ENCODE measurements around the gene KIF11. TPM values are rescaled to one million over a fixed set of nuclear protein-coding genes. Genes with fewer than 3 reads are reported as not detected.

The KIF11 gene
- total RNA-seq, 1 donor from 2014 or later, result 9.6 TPM

DNA sequence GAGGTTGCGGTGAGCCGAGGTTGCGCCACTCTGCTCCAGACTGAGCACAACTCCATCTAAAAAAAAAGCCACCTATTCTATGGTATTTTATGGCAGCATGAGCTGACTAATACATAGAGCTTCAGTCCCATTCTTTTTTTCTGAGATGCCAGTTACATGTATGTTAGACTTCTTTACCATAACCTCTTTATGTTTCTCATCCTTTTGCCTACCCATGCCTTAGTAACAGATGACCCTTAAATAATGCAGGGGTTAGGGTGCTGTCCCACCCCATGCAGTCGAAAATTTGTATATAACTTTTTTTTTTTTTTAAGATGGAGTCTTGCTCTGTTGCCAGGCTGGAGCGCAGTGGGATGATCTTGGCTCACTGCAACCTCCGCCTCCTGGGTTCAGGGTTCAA lies 74.1 kb downstream of the KIF11 start:
- DNase-seq (ENCODE audit: extremely low read depth, low read depth, low spot score), result no peak

DNA sequence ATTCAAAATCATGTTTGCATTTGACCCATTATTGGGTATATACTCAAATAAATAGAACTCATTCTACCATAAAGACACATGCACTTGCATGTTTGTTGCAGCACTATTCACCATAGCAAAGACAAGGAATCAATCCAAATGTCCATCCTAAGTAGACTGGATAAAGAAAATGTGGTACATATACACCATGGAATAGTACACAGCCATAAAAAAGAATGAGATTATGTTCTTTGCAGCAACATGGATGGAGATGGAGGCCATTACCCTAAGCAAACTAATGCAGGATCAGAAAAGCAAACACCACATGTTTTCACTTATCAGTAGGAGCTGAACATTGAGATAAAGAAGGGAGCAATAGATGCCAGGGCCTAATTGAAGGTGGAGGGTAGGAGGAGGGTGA lies 84.8 kb downstream of the KIF11 start:
- no peak for DNase-seq (ENCODE audit: extremely low read depth, low read depth, low spot score)

DNA sequence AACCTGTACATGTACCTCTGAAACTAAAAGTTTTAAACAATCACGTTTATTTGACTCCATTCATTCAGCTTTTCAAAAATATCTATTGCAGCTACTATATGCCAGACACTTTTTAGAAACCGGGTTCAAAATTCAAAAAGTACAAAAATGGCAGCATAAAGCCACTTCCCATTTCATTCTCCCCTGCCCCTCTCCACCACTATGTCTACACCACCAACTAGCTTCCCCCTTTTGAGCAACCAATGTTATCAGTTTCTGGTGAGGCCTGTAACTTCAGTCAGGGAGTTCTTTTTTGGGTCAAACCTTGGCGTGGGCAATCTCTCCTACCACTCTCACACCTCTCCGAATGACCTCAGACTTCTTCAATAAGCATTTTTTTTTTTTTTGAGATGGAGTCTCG lies 85.3 kb downstream of the KIF11 start:
- no peak for DNase-seq (ENCODE audit: extremely low read depth, low read depth, low spot score)

DNA sequence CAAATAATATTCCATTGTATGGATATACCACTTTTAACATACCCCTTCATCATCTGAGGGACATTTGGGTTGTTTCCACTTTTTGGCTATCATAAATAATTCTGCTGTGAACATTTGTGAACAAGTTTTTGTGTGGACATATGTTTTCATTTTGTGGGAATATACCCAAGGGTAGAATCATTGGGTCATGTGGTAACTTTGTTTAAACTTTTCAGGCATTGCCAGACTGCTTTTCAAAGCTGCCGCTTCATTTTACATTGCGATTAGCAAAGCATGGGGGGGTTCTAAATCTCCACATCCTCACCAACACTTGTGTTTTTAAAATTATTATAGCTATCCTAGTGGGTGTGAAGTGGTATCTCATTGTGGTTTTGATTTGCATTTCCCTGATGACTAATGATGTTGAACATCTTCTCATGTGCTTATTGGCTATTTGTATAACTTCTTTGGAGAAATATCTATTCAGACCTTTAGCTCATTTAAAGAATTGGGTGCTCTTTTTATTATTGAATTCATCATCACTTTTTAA lies 88.4 kb downstream of the KIF11 start:
- no peak for DNase-seq (ENCODE audit: extremely low read depth, low read depth, low spot score)

DNA sequence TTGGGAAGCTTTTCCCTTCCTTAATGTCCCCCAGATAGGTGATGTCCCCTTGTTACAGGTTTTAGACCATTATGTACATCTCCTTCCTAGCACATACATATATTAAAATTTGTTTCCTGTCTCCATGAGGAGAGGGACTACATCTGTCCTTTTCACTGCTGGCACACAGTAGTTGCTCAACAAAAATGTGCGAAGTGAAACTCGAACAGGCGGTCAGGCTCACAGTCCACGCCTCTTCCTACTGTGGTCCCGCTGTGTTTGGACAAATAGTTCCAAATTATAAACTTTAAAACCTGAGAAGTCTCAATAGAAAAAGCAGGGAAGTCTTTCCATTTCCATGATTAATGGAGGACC lies 95.6 kb downstream of the KIF11 start:
- DNase-seq (ENCODE audit: extremely low read depth, low read depth, low spot score), result no peak

DNA sequence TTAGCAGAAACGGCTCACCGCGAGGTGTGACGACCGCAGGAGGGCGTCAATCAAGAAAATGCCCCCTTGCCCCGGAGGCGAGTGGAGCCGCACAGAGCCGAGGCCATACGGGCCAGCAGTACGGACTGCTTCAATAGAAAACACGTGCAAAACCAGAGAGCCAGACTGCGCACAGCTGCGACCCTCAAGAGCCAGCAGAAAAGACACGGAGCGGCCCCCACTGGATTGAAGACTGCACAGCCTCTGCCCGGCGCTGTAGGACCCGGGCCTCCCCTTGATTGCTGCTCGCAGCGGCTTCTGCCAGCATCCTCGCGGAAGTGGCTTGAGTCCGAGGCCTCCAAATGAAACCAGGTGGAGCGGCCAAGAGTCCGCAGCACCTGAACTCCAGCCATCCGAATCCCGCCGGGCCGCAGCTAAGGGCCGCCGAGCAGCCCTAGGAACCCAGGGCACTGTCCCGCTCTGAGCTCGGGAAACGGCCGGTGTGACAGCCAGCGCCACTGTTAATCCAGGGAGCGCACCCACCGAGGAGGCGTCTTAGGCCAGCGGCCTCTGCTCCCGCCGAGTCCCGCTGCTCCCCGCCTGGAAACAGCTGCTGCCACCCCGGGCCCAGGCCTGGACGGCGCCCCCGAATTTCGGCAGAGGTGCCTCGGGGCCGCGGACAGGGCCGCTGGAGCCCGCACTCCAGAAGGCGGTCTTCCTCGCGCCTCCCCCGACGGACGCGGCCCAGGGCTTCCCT lies 96.2 kb downstream of the KIF11 start:
- no peak for DNase-seq (ENCODE audit: extremely low read depth, low read depth, low spot score)

DNA sequence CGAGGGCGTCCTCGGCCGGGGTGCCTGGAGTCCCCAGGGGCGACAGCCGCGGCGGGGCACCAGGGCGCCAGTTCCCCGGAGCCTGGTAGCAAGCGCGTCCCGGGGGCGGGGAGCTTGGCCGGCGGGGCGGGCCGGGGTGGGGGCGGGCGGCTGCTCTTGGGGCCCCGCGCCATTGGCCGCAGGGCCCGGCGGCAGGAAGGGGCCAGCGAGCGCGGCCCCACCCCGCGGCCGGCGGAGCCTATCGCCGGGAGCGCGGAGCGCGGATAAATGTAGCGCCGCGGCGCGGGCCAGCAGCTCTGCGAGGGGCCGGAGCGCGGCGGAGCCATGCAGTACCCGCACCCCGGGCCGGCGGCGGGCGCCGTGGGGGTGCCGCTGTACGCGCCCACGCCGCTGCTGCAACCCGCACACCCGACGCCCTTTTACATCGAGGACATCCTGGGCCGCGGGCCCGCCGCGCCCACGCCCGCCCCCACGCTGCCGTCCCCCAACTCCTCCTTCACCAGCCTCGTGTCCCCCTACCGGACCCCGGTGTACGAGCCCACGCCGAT lies 96.8 kb downstream of the KIF11 start, which contains the start of gene HHEX:
Gene HHEX (plus strand): TSS at position 293 of the 548 bp plus-strand sequence. CDS start 32 bp downstream, at position 325.
- DNase-seq (ENCODE audit: extremely low read depth, low read depth, low spot score), result no peak

DNA sequence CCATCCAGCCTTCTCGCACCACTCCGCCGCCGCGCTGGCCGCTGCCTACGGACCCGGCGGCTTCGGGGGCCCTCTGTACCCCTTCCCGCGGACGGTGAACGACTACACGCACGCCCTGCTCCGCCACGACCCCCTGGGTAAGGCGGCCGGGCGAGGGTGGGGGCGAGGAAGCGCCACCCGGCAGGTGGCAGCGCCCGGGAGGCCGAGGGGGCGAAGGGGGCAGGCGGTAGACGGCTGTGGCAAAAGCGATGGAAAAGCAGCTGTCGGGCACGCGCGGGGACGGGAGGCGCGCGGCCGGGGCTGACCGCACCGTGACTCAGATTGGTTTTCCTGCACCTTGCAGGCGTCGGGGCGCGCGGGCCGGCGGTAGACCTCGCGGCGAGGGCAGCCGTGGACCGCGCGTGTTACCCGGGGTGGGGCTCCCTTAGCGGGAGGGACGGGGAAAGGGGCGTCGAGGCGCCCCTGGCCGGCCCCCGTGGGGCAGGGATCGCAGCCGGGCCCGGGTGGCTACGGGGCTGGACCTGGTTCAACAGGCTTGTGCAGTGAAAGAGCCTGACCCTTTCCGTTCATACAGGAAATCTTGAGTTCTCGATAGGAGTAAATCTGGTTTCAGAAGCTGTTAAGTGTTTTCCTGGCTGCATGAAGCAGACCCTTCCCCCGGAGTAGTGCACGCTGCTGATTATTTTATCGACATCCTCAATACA lies 97.4 kb downstream of the KIF11 start:
- peak; percentile 97 for DNase-seq (ENCODE audit: extremely low read depth, low read depth, low spot score)

DNA sequence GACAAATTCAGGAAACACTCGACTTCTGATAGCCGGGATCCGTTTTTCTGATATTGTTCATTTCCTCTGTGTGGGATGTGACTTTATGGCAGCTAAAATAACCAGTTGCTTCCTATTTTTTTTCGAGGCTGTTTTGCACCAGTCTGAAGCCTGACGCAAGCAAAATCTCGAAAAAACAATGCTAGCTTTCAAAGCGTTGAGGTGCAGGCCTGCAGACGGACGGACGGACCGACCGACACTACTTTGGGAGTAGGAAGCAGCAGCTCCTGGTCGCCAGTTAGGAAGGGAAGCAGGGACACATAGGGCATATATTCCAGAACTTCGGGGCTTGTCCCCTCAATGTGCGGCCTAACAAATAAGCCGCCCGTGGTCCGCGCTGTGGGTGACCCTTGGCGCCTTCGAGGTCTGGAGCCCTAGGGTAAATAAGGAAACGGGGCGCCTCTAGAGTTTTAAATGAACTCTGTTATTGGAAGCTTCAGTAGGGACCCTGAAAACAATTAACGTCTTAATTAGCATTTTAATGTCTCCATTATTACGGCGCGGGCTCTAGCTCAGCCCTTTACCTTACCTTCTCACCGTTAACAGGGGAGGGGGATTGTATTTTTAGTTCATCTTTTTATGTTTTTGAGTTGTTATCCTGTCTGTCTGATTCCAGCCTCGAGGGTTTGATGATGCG lies 98.1 kb downstream of the KIF11 start:
- no peak for DNase-seq (ENCODE audit: extremely low read depth, low read depth, low spot score)

DNA sequence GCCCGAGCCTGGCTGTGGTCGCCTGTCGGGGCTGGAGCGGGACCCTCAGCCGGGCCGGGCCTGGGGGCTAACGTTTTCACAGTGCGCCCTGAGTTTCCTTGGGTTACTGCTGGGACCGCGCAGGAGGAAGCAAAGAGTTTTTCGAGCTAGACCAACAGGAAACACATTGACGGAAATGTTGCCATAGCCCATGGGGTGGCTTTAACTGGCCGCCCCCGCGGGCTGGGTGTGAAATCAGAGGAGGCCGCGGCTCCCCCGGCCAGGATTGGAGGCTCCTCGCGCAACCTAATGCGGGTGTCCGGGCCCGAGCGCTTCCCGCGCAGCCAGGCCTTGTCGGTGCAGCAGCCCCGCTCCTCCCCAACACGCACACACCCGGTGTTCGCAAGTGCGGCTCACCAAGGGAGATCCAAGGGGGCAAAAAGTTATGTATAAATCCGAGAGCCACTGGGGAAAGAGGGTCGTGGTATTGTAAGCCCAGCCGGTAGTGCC lies 98.7 kb downstream of the KIF11 start:
- no peak for DNase-seq (ENCODE audit: extremely low read depth, low read depth, low spot score)

DNA sequence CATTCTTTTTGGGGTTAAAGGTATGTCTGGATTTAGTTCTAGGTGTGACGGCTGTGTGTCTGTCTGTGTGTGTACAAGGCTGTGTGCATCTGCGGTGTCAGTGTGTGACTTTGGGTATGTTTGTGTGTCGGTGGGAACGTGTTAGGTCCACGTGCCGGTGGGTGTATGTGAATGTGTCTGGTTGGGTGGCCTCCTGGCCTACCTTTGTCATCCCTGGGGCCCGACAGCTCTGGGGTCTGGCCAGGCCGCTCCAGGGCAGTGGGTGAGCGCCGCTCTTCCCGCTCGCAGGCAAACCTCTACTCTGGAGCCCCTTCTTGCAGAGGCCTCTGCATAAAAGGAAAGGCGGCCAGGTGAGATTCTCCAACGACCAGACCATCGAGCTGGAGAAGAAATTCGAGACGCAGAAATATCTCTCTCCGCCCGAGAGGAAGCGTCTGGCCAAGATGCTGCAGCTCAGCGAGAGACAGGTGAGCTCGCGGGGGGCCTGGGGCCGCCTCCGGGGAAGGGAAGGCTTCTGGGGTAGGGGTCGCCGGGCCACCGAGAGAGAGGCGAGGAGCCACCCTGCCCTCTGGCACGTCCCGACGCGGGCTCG lies 99.2 kb downstream of the KIF11 start:
- no peak for DNase-seq (ENCODE audit: extremely low read depth, low read depth, low spot score)

DNA sequence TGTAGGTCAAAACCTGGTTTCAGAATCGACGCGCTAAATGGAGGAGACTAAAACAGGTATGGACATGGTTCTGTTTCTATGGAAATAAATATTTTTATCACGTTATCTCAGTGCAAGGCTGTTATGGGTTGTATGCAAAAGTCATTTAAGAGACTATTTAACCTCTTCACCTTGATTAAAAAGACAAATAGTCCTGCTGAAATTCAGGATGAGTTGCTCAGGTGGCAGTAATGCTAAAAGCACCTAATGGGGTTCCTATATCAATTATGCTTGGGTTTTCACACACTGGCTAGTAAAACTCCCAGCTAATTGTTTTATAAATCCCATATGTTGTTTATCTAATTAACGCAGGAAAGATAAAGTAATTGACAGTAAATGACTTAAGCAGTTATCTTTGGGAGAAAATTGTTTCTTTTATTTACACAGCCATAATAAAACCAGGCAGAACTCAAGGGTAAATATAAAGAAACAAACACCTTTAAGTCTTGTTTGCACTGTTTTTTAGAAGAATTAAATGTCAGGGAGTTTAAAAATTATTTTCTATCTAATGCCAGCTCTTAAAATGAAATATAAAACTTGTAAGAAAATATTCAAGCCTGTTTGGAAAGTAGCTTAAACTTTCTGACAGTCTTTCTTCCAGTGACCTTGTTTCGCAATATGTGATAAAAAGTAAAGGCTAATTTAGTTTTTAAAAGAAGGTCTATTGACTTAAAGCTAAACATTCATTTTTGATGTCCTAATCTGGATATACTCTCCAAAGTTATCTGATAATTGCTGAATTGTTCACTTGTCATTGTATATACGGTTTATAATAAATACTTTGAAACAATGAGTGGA lies 100.0 kb downstream of the KIF11 start:
- no peak for DNase-seq (ENCODE audit: extremely low read depth, low read depth, low spot score)

DNA sequence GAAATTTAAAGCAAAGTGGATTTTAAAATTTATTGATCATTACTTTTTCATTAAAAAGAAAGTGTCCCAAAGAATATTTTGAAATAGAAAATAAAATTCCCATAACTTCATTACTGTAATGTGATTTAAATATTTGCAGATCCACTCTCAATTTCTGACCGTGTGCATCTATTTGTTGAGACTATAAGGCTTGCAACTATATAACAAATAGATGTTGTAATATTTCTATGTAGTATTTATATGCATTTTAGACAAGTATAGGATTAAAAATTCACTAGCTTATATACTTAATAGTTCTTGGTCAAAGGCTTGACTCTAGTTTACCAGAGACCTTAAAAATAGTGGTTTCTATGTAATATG lies 100.6 kb downstream of the KIF11 start:
- no peak for DNase-seq (ENCODE audit: extremely low read depth, low read depth, low spot score)

DNA sequence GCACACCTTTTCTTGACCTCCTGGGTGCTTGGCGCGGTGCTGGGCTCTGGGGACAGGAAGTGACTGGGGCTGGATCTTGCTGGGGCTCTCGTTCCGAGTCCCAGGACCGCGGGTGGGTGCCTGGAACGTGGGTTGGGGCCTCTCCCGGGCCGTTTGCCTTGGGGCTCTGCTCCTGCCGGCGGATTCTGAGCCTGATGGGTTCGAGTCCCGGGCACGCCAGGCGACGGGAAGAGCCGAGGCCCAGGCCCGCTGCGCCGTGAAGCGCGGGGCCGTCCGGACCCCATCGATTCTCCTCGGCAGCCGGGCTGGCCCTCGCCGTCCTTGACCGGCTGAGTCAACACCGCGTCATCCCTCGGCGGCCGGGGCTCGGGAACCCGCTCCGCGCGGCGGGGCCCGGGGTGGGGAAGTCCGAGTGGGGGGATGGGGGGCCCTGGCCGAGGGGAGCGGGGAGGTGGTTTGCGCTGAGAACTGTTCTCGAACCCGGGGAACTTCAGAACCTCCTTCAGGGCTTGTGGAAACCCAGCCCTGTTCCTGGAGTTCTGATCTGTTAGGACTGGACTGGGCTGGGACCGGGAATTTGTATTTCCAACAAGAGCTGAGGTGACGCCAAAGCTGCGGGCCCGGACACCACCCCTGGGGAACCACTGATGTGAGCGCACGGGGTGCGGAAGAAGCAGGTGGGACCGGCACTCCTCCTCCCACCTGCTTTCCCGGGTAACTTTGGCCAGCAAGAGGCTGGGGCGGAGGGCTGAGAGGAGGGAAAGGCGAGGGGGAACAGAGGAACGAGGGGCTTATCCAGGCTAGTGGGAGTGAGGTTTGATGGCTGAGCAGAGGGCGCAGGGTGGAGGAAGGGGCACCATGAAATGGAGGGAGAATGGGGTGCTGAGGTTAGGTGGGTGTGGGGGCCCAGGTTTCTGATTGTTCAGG lies 103.0 kb downstream of the KIF11 start:
- no peak for DNase-seq (ENCODE audit: extremely low read depth, low read depth, low spot score)

DNA sequence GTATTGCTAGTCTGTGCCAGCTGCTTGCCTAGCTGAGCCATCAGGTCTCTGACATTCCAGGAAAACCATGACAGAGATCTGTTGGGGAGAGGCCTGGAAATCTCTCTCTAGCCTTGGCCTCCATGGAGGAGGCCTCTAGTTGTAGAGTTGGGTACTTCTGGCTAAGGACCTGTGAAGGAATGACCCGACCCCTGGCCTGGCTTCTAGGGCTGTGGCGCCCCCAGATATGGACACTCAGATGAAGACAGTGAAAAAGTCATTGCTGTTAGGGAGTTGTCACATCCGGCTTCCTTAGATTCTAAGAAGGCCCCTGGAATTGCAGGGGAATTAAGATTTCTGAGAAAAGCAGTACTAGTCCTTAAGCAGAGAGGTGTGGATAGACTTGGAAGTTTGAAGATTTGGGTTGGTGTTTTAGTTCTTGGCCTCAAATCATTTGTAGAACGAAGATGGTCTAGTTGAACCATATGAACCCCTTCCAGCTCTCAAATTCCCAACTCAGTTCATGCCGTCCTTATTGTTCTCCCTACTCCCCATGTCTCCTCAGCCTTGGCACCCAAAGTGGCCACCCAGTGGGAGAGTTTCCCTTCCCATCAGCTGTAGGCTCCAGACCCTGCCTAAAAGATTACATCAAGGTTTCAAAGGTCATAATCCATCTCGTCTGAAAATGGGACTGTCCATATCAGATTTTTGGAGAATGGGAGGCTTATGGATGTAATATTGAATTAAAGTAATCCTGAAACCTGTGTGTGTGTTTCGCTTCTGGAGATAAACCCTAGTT lies 103.9 kb downstream of the KIF11 start:
- no peak for DNase-seq (ENCODE audit: extremely low read depth, low read depth, low spot score)

DNA sequence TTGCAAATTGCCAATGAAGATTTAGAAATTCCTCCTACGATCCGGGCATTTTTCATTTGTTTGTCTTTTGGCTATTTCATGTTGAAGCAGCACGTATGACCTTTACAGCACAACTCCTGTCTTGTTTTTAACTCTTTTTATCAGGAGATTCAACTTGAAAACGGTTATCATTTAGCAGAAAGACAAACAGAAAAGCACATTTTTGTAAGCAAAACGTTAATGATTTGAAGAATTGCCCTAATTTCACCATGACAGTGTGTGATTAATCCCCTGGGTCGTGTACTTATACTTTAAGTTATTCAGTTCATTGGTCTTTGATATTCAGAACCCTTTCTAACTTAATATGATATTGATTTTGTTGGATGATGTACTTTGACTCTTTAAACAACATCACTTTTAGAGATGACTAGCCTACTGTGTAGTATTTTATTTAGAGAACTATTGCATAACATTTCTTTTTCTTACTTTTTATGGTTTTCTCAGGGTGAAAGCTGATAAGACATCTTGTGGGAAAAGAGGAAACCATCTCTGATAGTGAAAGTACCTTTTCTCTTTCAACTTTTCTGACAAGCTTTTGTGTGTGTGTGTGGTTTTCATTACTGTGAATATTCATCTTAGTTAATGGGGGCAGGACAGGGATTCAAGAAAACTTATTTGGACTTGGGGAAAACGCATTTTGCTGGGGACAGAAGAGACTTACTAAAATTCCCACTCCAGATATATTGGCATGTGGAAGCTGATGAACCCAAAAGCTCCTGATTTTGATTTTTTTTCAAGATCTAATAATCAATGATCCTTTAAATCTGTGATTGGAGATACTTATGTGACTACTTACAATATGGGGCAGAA lies 105.0 kb downstream of the KIF11 start:
- no peak for DNase-seq (ENCODE audit: extremely low read depth, low read depth, low spot score)

DNA sequence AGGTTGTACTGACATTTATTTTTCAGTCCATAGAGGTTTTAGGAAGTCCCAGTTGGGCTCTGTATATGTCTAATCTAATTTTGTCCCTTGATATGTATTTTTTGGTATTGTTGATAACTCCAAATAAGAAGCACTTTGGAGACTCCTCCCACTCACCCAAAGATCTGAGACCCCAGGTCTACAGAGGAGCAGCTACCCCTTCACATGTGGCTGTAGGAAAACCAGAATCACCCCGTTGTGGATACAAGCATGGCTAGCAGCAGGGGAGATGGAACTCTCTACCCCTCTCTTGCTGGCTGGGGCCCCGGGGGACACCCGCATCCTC lies 106.2 kb downstream of the KIF11 start:
- no peak for DNase-seq (ENCODE audit: extremely low read depth, low read depth, low spot score)
